Brain microvascular endothelial cell (primary cell): ENCODE measurements around the gene SH2B2.

Experiments
- DNase-seq: peaks from one replicate; pipeline ENCODE4 v3.0.0-alpha.2; 2020
- H3K27ac ChIP-seq: fragments of 250-450 bp; sonication (Bioruptor Pico); 2 replicates; pipeline ENCODE4 v1.5.1; 2020; ENCODE audit warnings: mild to moderate bottlenecking, moderate library complexity
- H3K27me3 ChIP-seq: fragments of 250-450 bp; sonication (Bioruptor Pico); replicated peaks from 2 replicates; pipeline ENCODE4 v1.5.1; 2020; ENCODE audit warnings: mild to moderate bottlenecking
- H3K36me3 ChIP-seq: fragments of 250-450 bp; sonication (Bioruptor Pico); replicated peaks from 2 replicates; pipeline ENCODE4 v1.5.1; 2020; ENCODE audit warnings: mild to moderate bottlenecking
- H3K4me3 ChIP-seq: 2 replicates; pipeline ENCODE4 v1.5.1; 2011; ENCODE audit warnings: low read depth, mild to moderate bottlenecking, control low read depth, low read length, moderate library complexity
- CTCF ChIP-seq: IDR thresholded peaks from 2 replicates; pipeline ENCODE4 v1.5.1; 2011; ENCODE audit warnings: low read depth, mild to moderate bottlenecking, moderate library complexity, low read length, control low read depth, inconsistent platforms; ENCODE audit errors: missing control alignments
- in situ Hi-C: cut with HindIII; loops from 2 replicates; pipeline ENCODE4 v1.10.0; 2017; ENCODE audit warnings: low sequenced_read_pairs, low pct_ligation_motif_present

Gene SH2B2

DNA sequence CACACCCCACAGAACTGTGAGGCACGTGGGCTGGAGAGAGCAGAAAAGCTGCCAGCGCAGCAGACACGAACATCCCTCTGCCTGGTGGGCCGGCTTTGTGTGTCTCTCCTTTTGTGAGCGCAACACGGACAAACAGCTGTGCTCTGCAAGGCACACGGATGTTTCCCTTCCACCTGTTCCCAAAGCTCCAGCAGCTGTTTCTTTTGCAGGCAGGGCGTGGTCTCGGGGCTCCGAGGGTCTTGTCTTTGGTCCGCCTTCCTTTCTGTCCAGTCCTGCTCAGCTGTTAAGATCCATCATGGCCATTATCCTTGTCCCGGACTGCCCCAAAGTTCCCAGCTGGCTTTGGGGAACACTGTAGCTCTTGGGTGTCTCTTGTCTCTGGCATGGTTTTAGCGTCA lies 32.7 kb upstream of the SH2B2 start:
- in situ Hi-C loops = no loop called here
- no peak for DNase-seq

DNA sequence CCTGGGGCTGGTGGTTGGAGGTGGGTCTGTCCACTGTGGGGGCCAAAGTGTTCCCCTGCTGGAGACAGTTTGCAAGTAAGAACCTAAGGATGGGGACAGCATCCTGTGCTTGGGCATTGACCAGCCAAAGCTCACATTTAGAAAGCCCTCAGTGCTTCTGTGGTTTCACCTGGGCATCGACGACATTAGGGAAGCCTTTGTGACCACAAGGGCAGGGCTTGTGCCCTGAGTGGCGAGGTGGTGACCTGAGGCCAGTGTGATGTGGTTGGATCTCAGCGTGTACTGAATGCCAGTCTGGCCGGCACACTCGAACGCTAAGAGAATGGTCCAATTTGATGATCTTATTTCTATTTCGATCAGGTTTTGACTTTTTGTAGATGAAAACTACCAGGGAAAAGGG lies 32.1 kb upstream of the SH2B2 start:
- no peak for TF ChIP-seq CTCF
- Histone ChIP-seq H3K4me3 (no peak overlapping the region), H3K27me3 (no peaks in the 10 kb centered on the region), H3K27ac (no peak overlapping the region), H3K36me3 (no peaks in the 10 kb centered on the region)
- no peak for DNase-seq
- in situ Hi-C loops = no loop called here

More for the DNA sequence above, 32.7 kb upstream of the SH2B2 start:
- TF ChIP-seq CTCF = no peak
- Histone ChIP-seq H3K27me3 (no peaks in the 10 kb centered on the region), H3K4me3 (no peak overlapping the region), H3K27ac (no peak overlapping the region), H3K36me3 (no peaks in the 10 kb centered on the region)

- no peak for TF ChIP-seq CTCF
- in situ Hi-C loops = no loop called here
- no peak overlapping the region for H3K4me3 ChIP-seq
- H3K27ac ChIP-seq = no peak overlapping the region
- no peaks in the 10 kb centered on the region for H3K27me3 ChIP-seq
- DNase-seq = no peak
- no peaks in the 10 kb centered on the region for H3K36me3 ChIP-seq
Measured at GRCh38 chr7:102255501-102255900, 31.2 kb upstream of the SH2B2 start.

DNA sequence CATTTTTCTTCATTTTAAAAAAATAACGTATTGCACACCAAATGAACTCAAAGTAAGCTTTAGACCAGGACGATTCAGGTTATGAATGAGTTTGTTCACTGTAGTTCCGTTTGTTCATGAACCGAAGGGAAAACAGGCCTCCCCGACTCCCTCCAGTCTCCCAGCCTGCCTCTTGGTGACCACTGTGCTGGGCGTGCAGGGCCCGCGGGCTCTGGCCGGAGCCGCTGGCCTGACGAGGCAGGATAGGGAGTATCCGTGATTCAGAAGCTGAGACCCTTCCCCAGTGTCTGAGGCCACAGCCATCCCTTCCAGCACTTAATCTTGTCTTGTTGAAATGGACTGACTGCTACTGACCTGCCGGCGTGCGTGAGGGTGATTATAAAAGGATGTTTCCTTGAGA lies 30.8 kb upstream of the SH2B2 start:
- DNase-seq = no peak
- no peak overlapping the region for H3K4me3 ChIP-seq
- H3K27ac ChIP-seq = no peak overlapping the region
- TF ChIP-seq CTCF = no peak
- H3K36me3 ChIP-seq = no peaks in the 10 kb centered on the region
- in situ Hi-C loops = no loop called here
- H3K27me3 ChIP-seq = no peaks in the 10 kb centered on the region

- no peak for DNase-seq
- Histone ChIP-seq H3K27me3 (no peaks in the 10 kb centered on the region), H3K4me3 (no peak overlapping the region), H3K27ac (no peak overlapping the region), H3K36me3 (no peaks in the 10 kb centered on the region)
- no peak for TF ChIP-seq CTCF
- in situ Hi-C loops = no loop called here
Measured at GRCh38 chr7:102258073-102258748, 28.5 kb upstream of the SH2B2 start.

- TF ChIP-seq CTCF = no peak
- no peak overlapping the region for H3K4me3 ChIP-seq
- in situ Hi-C loops = no loop called here
Measured at GRCh38 chr7:102258749-102259107, 27.9 kb upstream of the SH2B2 start.

More at GRCh38 chr7:102258749-102259107, 27.9 kb upstream of the SH2B2 start:
- H3K36me3 ChIP-seq = no peaks in the 10 kb centered on the region
- H3K27ac ChIP-seq = no peak overlapping the region
- no peaks in the 10 kb centered on the region for H3K27me3 ChIP-seq
- no peak for DNase-seq
